A549 (cell line): ENCODE measurements around the gene DAGLA.

ENCODE experiments used
- CHD2 ChIP-seq: fragments of 150-350 bp; IDR thresholded peaks from 2 replicates; pipeline ENCODE4 v1.6.1; 2014; ENCODE audit warnings: low read length; ENCODE audit not compliant: partially characterized antibody
- EHMT2 ChIP-seq: fragments of 200-600 bp; sonication (generic); IDR thresholded peaks from 2 replicates; pipeline ENCODE4 v1.6.1; 2016; ENCODE audit warnings: antibody characterized with exemption, low read depth, mild to moderate bottlenecking, moderate library complexity
- HDAC2 ChIP-seq: fragments of 200-600 bp; sonication (generic); IDR thresholded peaks from 2 replicates; pipeline ENCODE4 v1.6.1; 2016
- HOXB5 ChIP-seq: fragments of 250-450 bp; sonication (Bioruptor Pico); IDR thresholded peaks from 2 replicates; pipeline ENCODE4 v1.5.0; 2020; ENCODE audit warnings: mild to moderate bottlenecking, moderate library complexity
- JUN ChIP-seq, 2 experiments: fragments of >200 bp; sonication (Bioruptor Twin); formaldehyde crosslinking; IDR thresholded peaks; 2 replicates in 1 of 2; 3 replicates in 1 of 2; pipeline ENCODE4 v1.6.1; 2016 to 2017
- POLR2A ChIP-seq: IDR thresholded peaks from 2 replicates; pipeline ENCODE4 v1.6.1; 2012; ENCODE audit warnings: mild to moderate bottlenecking, low read length
- RAD21 ChIP-seq, 2 experiments: fragments of >200 bp in 1 of 2; sonication (Bioruptor Twin) in 1 of 2; formaldehyde crosslinking in 1 of 2; IDR thresholded peaks in 1 of 2; conservative IDR thresholded peaks in 1 of 2; 2 replicates in 1 of 2; 3 replicates in 1 of 2; pipeline ENCODE4 v1.6.1; 2012 to 2018; ENCODE audit warnings: inconsistent platforms in 1 of 2
- RCOR1 ChIP-seq: fragments of 150-350 bp; IDR thresholded peaks from 2 replicates; pipeline ENCODE4 v1.6.1; 2014; ENCODE audit warnings: antibody characterized with exemption, low read length, low read depth
- SMC3 ChIP-seq: fragments of >200 bp; sonication (Bioruptor Twin); formaldehyde crosslinking; IDR thresholded peaks from 3 replicates; pipeline ENCODE4 v1.6.1; 2018; ENCODE audit warnings: inconsistent platforms
- TF ChIP-seq, protein P1 (sequence below): fragments of 200-600 bp; sonication (generic); IDR thresholded peaks from 2 replicates; pipeline ENCODE4 v1.6.1; 2016; ENCODE audit warnings: antibody characterized with exemption, mild to moderate bottlenecking, moderate library complexity
- TF ChIP-seq, protein P2 (sequence below): fragments of >200 bp; sonication (Bioruptor Twin); formaldehyde crosslinking; IDR thresholded peaks from 3 replicates; pipeline ENCODE4 v1.5.1; 2016
- TF ChIP-seq, protein P3 (sequence below): fragments of 150-350 bp; IDR thresholded peaks from 2 replicates; pipeline ENCODE4 v1.6.1; 2014; ENCODE audit warnings: low read depth, mild to moderate bottlenecking, low read length

DNA sequence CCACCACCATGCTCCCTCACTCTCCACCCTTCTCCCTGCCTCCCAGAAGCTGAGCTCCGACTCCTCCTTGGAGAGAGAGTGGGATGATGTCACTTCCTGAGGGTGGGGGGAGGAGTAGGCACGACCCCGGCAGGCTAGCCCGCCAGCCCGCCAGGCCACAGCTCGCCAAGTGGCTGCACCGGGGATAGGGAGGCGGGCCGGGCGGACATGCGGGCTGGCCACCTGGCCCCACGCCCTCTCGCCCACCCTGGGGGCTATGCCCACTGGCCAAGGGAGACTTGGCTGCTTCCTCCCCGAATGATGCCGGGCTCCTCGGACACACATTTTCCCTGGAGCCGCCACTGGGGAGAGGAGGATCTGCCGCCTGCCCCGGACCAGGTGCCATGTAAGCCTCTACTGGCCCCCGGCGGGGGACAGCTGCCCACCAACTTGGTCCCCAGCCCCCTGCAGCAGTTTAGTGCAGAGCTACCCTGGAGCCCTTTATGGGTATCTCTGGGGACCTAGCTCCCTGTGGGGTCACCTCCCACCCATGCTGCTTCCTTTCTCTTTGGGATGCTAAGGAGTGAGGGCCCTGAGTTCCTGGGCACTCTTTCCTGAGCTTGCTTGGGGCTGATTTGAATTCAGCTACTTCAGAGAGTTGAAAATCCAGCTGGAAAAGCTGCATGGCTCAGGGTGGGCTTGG lies 38.6 kb downstream of the DAGLA start:
- TF ChIP-seq RCOR1: no peak
- TF ChIP-seq, protein P1, sequence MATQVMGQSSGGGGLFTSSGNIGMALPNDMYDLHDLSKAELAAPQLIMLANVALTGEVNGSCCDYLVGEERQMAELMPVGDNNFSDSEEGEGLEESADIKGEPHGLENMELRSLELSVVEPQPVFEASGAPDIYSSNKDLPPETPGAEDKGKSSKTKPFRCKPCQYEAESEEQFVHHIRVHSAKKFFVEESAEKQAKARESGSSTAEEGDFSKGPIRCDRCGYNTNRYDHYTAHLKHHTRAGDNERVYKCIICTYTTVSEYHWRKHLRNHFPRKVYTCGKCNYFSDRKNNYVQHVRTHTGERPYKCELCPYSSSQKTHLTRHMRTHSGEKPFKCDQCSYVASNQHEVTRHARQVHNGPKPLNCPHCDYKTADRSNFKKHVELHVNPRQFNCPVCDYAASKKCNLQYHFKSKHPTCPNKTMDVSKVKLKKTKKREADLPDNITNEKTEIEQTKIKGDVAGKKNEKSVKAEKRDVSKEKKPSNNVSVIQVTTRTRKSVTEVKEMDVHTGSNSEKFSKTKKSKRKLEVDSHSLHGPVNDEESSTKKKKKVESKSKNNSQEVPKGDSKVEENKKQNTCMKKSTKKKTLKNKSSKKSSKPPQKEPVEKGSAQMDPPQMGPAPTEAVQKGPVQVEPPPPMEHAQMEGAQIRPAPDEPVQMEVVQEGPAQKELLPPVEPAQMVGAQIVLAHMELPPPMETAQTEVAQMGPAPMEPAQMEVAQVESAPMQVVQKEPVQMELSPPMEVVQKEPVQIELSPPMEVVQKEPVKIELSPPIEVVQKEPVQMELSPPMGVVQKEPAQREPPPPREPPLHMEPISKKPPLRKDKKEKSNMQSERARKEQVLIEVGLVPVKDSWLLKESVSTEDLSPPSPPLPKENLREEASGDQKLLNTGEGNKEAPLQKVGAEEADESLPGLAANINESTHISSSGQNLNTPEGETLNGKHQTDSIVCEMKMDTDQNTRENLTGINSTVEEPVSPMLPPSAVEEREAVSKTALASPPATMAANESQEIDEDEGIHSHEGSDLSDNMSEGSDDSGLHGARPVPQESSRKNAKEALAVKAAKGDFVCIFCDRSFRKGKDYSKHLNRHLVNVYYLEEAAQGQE: no peak
- TF ChIP-seq, protein P2, sequence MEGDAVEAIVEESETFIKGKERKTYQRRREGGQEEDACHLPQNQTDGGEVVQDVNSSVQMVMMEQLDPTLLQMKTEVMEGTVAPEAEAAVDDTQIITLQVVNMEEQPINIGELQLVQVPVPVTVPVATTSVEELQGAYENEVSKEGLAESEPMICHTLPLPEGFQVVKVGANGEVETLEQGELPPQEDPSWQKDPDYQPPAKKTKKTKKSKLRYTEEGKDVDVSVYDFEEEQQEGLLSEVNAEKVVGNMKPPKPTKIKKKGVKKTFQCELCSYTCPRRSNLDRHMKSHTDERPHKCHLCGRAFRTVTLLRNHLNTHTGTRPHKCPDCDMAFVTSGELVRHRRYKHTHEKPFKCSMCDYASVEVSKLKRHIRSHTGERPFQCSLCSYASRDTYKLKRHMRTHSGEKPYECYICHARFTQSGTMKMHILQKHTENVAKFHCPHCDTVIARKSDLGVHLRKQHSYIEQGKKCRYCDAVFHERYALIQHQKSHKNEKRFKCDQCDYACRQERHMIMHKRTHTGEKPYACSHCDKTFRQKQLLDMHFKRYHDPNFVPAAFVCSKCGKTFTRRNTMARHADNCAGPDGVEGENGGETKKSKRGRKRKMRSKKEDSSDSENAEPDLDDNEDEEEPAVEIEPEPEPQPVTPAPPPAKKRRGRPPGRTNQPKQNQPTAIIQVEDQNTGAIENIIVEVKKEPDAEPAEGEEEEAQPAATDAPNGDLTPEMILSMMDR: no peak
- TF ChIP-seq HOXB5 (CRISPR knock-in tag): no peak
- TF ChIP-seq JUN (IDR thresholded peaks at IDR 0.05): no peak
- no peak for TF ChIP-seq CHD2
- TF ChIP-seq POLR2A: no peak
- TF ChIP-seq RAD21 (conservative IDR thresholded peaks at IDR 0.05 in 1 of 2, IDR thresholded peaks at IDR 0.05 in 1 of 2): no peak
- TF ChIP-seq, protein P3, sequence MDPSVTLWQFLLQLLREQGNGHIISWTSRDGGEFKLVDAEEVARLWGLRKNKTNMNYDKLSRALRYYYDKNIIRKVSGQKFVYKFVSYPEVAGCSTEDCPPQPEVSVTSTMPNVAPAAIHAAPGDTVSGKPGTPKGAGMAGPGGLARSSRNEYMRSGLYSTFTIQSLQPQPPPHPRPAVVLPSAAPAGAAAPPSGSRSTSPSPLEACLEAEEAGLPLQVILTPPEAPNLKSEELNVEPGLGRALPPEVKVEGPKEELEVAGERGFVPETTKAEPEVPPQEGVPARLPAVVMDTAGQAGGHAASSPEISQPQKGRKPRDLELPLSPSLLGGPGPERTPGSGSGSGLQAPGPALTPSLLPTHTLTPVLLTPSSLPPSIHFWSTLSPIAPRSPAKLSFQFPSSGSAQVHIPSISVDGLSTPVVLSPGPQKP: no peak
- TF ChIP-seq EHMT2: no peak
- TF ChIP-seq SMC3: no peak
- TF ChIP-seq HDAC2: no peak
